HEK293 (cell line): ENCODE data around the gene IFT27.

ENCODE experiments used
- CTCF ChIA-PET: fragments of 350-600 bp; formaldehyde crosslinking; extraction: SDS; loops from one replicate; lab custom pipeline; 2021; ENCODE audit warnings: antibody characterized with exemption; lab: Yijun Ruan, JAX
- POLR2A ChIA-PET: fragments of 300-600 bp; formaldehyde crosslinking; extraction: SDS; loops from one replicate; lab custom pipeline; 2020; ENCODE audit warnings: antibody characterized with exemption, inconsistent platforms; lab: Yijun Ruan, JAX
- H3K27ac ChIP-seq: fragments of 200-500 bp; sonication (Bioruptor generic); 2 replicates; pipeline ENCODE4 v1.5.1; 2014; ENCODE audit warnings: low read depth, low read length, control low read depth, inconsistent platforms; ENCODE audit errors: extremely low read depth
- H3K36me3 ChIP-seq, 2 experiments: fragments of 200-500 bp in 1 of 2; sonication (Bioruptor generic) in 1 of 2; 1 replicate in 1 of 2; 2 replicates in 1 of 2; pipeline ENCODE4 v1.5.1; 2014 to 2017; ENCODE audit warnings: inconsistent platforms in 2 of 2, low read length in 2 of 2; ENCODE audit not compliant: control insufficient read depth in 2 of 2, insufficient read depth in 1 of 2
- H3K4me1 ChIP-seq: fragments of 200-500 bp; sonication (Bioruptor generic); 2 replicates; pipeline ENCODE4 v1.5.1; 2014; ENCODE audit warnings: mild to moderate bottlenecking, low read length, inconsistent platforms; ENCODE audit not compliant: control insufficient read depth, insufficient read depth
- H3K4me3 ChIP-seq: 2 replicates; pipeline ENCODE4 v1.5.1; 2011; ENCODE audit warnings: low read depth, mild to moderate bottlenecking, control low read depth, low read length, moderate library complexity
- H3K9me3 ChIP-seq: fragments of 200-500 bp; sonication (Bioruptor generic); 2 replicates; pipeline ENCODE4 v1.5.1; 2014; ENCODE audit warnings: low read depth, low read length, inconsistent platforms; ENCODE audit not compliant: control insufficient read depth, insufficient read depth
- BCL11A ChIP-seq: fragments of 450-650 bp; formaldehyde crosslinking; IDR thresholded peaks from 2 replicates; pipeline ENCODE4 v1.5.1; 2016; ENCODE audit warnings: low read depth, missing biosample characterization, missing genetic modification characterization
- KLF16 ChIP-seq: fragments of 450-650 bp; formaldehyde crosslinking; IDR thresholded peaks from 2 replicates; pipeline ENCODE4 v1.5.1; 2017; ENCODE audit warnings: missing biosample characterization, missing genetic modification characterization
- MYNN ChIP-seq: fragments of 450-650 bp; formaldehyde crosslinking; IDR thresholded peaks from 2 replicates; pipeline ENCODE4 v1.5.1; 2016; ENCODE audit warnings: missing biosample characterization, missing genetic modification characterization, borderline replicate concordance
- OVOL3 ChIP-seq: fragments of 450-650 bp; formaldehyde crosslinking; IDR thresholded peaks from 2 replicates; pipeline ENCODE4 v1.5.1; 2016; ENCODE audit warnings: missing biosample characterization, missing genetic modification characterization
- PRDM1 ChIP-seq: fragments of 450-650 bp; formaldehyde crosslinking; IDR thresholded peaks from 2 replicates; pipeline ENCODE4; 2016; ENCODE audit warnings: missing biosample characterization, missing genetic modification characterization
- SP3 ChIP-seq: fragments of 450-650 bp; formaldehyde crosslinking; IDR thresholded peaks from 2 replicates; pipeline ENCODE4 v1.5.1; 2016; ENCODE audit warnings: missing biosample characterization, missing genetic modification characterization
- TRIM28 ChIP-seq: IDR thresholded peaks from 2 replicates; pipeline ENCODE4 v1.6.1; 2011; ENCODE audit warnings: low read length, control low read depth, borderline replicate concordance
- ZBTB1 ChIP-seq: fragments of 450-650 bp; formaldehyde crosslinking; IDR thresholded peaks from 2 replicates; pipeline ENCODE4 v1.5.1; 2016; ENCODE audit warnings: missing biosample characterization, missing genetic modification characterization
- ZBTB20 ChIP-seq: fragments of 450-650 bp; formaldehyde crosslinking; IDR thresholded peaks from 2 replicates; pipeline ENCODE4 v1.5.1; 2016; ENCODE audit warnings: missing biosample characterization, missing genetic modification characterization
- ZBTB21 ChIP-seq: fragments of 450-650 bp; formaldehyde crosslinking; IDR thresholded peaks from 2 replicates; pipeline ENCODE4 v1.5.1; 2017; ENCODE audit warnings: missing biosample characterization, missing genetic modification characterization
- ZEB2 ChIP-seq: fragments of 450-650 bp; formaldehyde crosslinking; IDR thresholded peaks from 2 replicates; pipeline ENCODE4 v1.5.1; 2016; ENCODE audit warnings: missing biosample characterization, missing genetic modification characterization
- ZFP3 ChIP-seq: fragments of 450-650 bp; formaldehyde crosslinking; IDR thresholded peaks from 2 replicates; pipeline ENCODE4 v1.5.1; 2016; ENCODE audit warnings: low read depth, missing biosample characterization, missing genetic modification characterization
- ZIC2 ChIP-seq: fragments of 450-650 bp; formaldehyde crosslinking; IDR thresholded peaks from 2 replicates; pipeline ENCODE4 v1.5.1; 2016; ENCODE audit warnings: missing biosample characterization, missing genetic modification characterization
- ZNF114 ChIP-seq: fragments of 450-650 bp; formaldehyde crosslinking; IDR thresholded peaks from 2 replicates; pipeline ENCODE4 v1.5.0; 2017; ENCODE audit warnings: missing biosample characterization, missing genetic modification characterization
- ZNF2 ChIP-seq: fragments of 450-650 bp; formaldehyde crosslinking; IDR thresholded peaks from 2 replicates; pipeline ENCODE4 v1.5.1; 2016; ENCODE audit warnings: missing biosample characterization, missing genetic modification characterization
- ZNF239 ChIP-seq: fragments of 450-650 bp; formaldehyde crosslinking; IDR thresholded peaks from 2 replicates; pipeline ENCODE4 v1.5.1; 2016; ENCODE audit warnings: missing biosample characterization, missing genetic modification characterization
- ZNF266 ChIP-seq: fragments of 450-650 bp; formaldehyde crosslinking; IDR thresholded peaks from 2 replicates; pipeline ENCODE4 v1.5.1; 2016; ENCODE audit warnings: missing biosample characterization, missing genetic modification characterization, low read depth
- ZNF423 ChIP-seq: fragments of 450-650 bp; formaldehyde crosslinking; IDR thresholded peaks from 2 replicates; pipeline ENCODE4 v1.5.1; 2016; ENCODE audit warnings: missing biosample characterization, missing genetic modification characterization
- ZNF521 ChIP-seq: fragments of 450-650 bp; formaldehyde crosslinking; IDR thresholded peaks from 2 replicates; pipeline ENCODE4 v1.5.1; 2017; ENCODE audit warnings: missing biosample characterization, mild to moderate bottlenecking, missing genetic modification characterization
- ZNF549 ChIP-seq: fragments of 450-650 bp; IDR thresholded peaks from 2 replicates; pipeline ENCODE4 v1.5.1; 2018; ENCODE audit warnings: missing biosample characterization, missing genetic modification characterization, mild to moderate bottlenecking, inconsistent platforms, moderate library complexity
- ZNF555 ChIP-seq: fragments of 450-650 bp; formaldehyde crosslinking; conservative IDR thresholded peaks from 2 replicates; pipeline ENCODE4 v1.5.1; 2017; ENCODE audit warnings: missing biosample characterization, mild to moderate bottlenecking, missing genetic modification characterization, inconsistent platforms
- ZNF677 ChIP-seq: fragments of 450-650 bp; IDR thresholded peaks from 2 replicates; pipeline ENCODE4 v1.5.0; 2018; ENCODE audit warnings: missing biosample characterization, mild to moderate bottlenecking, missing genetic modification characterization, moderate library complexity
- ZNF785 ChIP-seq: fragments of 450-650 bp; formaldehyde crosslinking; IDR thresholded peaks from 2 replicates; pipeline ENCODE4 v1.5.1; 2016; ENCODE audit warnings: missing biosample characterization, missing genetic modification characterization
- TF ChIP-seq, protein P1 (sequence below): fragments of 450-650 bp; formaldehyde crosslinking; IDR thresholded peaks from 2 replicates; pipeline ENCODE4 v1.5.1; 2017; ENCODE audit warnings: missing biosample characterization, missing genetic modification characterization
- TF ChIP-seq, protein P2 (sequence below): fragments of 450-650 bp; formaldehyde crosslinking; IDR thresholded peaks from 2 replicates; pipeline ENCODE4 v1.5.1; 2016; ENCODE audit warnings: missing biosample characterization, missing genetic modification characterization
- TF ChIP-seq, protein P3 (sequence below): fragments of 450-650 bp; formaldehyde crosslinking; IDR thresholded peaks from 2 replicates; pipeline ENCODE4 v1.5.1; 2016; ENCODE audit warnings: missing biosample characterization, missing genetic modification characterization
- TF ChIP-seq, protein P4 (sequence below): fragments of 450-650 bp; formaldehyde crosslinking; IDR thresholded peaks from 2 replicates; pipeline ENCODE4 v1.5.1; 2016; ENCODE audit warnings: missing biosample characterization, missing genetic modification characterization, borderline replicate concordance

The IFT27 gene

DNA sequence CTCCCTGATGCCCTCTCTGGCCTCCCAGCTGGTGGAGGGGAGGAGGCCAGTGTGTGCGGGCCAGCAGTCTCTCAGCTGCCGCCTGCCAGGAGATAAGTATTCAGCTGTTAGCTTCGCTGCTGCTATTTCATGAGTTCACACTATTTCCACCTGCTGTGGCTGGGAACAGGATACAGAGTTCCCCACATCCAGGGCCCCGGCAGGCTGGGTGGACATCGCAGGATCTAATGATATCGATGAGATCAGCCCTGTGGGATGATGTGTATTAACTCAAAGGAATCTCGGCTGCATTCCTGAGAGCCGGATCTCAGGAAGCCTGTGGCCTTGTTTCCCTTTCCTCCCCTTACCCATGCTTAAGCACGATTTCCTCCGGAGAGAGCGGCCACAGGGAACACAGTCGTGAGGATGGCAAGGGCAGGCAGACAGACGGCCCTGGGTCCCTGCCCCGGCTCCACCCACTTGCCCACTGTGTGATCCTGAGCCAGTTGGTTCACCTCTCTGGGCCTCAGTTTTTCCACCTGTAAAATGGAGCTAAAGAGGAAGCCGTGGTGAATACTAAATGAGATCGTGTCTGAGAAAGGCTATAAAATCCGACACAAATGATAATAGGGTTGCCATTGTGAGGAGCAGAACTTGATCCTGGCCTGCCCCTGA is 47.4 kb upstream of the IFT27 start:
- no peaks in the 10 kb centered on the region for H3K4me1 ChIP-seq
- H3K4me3 ChIP-seq: no peak overlapping the region
- TF ChIP-seq, protein P1, sequence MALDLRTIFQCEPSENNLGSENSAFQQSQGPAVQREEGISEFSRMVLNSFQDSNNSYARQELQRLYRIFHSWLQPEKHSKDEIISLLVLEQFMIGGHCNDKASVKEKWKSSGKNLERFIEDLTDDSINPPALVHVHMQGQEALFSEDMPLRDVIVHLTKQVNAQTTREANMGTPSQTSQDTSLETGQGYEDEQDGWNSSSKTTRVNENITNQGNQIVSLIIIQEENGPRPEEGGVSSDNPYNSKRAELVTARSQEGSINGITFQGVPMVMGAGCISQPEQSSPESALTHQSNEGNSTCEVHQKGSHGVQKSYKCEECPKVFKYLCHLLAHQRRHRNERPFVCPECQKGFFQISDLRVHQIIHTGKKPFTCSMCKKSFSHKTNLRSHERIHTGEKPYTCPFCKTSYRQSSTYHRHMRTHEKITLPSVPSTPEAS (tag by site-specific recombination): no peak
- TF ChIP-seq PRDM1 (no peak), ZBTB1 (tag by site-specific recombination) (no peak), ZBTB20 (tag by site-specific recombination) (peak; percentile 41; the same call in 1 of the 2 replicates), ZNF785 (no peak), KLF16 (no peak), OVOL3 (tag by site-specific recombination) (no peak), ZBTB21 (no peak)
- TF ChIP-seq, all 188 proteins: peak for 1
- ChIA-PET CTCF (interaction anchor here (0.9 to 1.8 kb wide), 3 partner anchors 30 to 376 kb away, joined by 3 to 7 read pairs (median 5); no protein-coding TSS in a partner anchor), POLR2A (no interaction called here)
- Histone ChIP-seq H3K27ac (no peak overlapping the region), H3K36me3 (no peaks in the 10 kb centered on the region), H3K9me3 (no peaks in the 10 kb centered on the region)

DNA sequence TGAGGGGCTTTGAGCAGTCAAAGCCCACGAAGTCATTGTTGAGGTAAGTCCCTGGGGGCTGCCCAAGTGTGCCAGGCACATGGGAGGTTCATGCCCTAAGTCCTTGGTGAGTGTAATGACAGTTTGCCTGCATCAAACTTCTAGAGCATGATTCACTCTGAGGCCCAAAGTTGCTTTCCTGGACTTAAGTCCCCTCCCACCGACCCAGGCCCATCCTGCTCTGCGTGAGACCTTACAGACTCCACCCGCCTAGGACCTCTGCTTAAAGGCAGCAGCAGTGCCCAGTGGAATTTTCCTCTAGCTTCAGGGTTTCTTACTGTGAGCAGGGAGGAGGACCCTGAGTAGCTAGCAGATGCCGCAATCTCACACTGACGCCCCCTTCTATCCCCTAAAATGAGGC is 46.7 kb upstream of the IFT27 start:
- TF ChIP-seq ZNF423 (tag by site-specific recombination) (no peak), ZNF785 (no peak), SP3 (no peak), ZNF239 (no peak), ZFP3 (no peak), ZIC2 (tag by site-specific recombination) (no peak), ZNF677 (tag by site-specific recombination) (no peak), TRIM28 (no peak)

DNA sequence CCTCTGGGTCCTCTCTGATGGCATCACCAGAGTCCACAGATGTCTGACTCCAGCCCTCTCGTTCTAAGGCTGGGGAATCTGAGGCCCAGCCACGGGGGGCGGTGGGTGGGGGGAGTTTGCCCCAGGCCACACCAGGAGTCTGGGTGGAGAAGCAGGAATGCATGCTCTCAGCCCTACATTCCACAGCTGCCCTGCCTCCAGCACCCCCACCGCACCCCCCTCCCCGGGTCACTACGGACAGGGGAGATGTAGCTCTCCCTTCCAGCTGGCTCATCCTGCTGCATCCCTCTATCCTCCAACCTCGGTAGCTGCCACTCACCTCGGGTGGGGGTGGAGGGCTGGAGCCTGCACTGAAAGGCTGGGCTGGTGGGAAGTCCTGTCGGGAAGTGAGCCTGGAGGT is 43.2 kb upstream of the IFT27 start:
- TF ChIP-seq ZNF266 (no peak), ZNF2 (tag by site-specific recombination) (no peak), ZNF521 (no peak), ZNF114 (tag by site-specific recombination) (no peak), ZEB2 (no peak), BCL11A (tag by site-specific recombination) (no peak), ZNF239 (no peak), ZNF549 (tag by site-specific recombination) (no peak), ZNF555 (tag by site-specific recombination) (no peak), MYNN (no peak)
- TF ChIP-seq, protein P2, sequence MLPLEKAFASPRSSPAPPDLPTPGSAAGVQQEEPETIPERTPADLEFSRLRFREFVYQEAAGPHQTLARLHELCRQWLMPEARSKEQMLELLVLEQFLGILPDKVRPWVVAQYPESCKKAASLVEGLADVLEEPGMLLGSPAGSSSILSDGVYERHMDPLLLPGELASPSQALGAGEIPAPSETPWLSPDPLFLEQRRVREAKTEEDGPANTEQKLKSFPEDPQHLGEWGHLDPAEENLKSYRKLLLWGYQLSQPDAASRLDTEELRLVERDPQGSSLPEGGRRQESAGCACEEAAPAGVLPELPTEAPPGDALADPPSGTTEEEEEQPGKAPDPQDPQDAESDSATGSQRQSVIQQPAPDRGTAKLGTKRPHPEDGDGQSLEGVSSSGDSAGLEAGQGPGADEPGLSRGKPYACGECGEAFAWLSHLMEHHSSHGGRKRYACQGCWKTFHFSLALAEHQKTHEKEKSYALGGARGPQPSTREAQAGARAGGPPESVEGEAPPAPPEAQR: no peak
- TF ChIP-seq, protein P3, sequence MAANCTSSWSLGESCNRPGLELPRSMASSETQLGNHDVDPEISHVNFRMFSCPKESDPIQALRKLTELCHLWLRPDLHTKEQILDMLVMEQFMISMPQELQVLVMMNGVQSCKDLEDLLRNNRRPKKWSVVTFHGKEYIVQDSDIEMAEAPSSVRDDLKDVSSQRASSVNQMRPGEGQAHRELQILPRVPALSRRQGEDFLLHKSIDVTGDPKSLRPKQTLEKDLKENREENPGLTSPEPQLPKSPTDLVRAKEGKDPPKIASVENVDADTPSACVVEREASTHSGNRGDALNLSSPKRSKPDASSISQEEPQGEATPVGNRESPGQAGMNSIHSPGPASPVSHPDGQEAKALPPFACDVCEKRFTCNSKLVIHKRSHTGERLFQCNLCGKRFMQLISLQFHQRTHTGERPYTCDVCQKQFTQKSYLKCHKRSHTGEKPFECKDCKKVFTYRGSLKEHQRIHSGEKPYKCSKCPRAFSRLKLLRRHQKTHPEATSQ (tag by site-specific recombination): no peak
- TF ChIP-seq, protein P4, sequence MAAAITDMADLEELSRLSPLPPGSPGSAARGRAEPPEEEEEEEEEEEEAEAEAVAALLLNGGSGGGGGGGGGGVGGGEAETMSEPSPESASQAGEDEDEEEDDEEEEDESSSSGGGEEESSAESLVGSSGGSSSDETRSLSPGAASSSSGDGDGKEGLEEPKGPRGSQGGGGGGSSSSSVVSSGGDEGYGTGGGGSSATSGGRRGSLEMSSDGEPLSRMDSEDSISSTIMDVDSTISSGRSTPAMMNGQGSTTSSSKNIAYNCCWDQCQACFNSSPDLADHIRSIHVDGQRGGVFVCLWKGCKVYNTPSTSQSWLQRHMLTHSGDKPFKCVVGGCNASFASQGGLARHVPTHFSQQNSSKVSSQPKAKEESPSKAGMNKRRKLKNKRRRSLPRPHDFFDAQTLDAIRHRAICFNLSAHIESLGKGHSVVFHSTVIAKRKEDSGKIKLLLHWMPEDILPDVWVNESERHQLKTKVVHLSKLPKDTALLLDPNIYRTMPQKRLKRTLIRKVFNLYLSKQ (tag by site-specific recombination): no peak
- Histone ChIP-seq H3K9me3 (no peaks in the 10 kb centered on the region), H3K36me3 (no peaks in the 10 kb centered on the region), H3K4me3 (no peak overlapping the region), H3K27ac (no peak overlapping the region), H3K4me1 (peaks cover 12% of the 10 kb centered on the region)
- ChIA-PET POLR2A (no interaction called here), CTCF (interaction anchor here (1.1 to 2.2 kb wide), 4 partner anchors 34 to 37 kb away, joined by 3 to 18 read pairs (median 10); no protein-coding TSS in a partner anchor)

More for the DNA sequence above, 46.7 kb upstream of the IFT27 start:
- Histone ChIP-seq H3K4me1 (no peaks in the 10 kb centered on the region), H3K36me3 (no peaks in the 10 kb centered on the region), H3K4me3 (no peak overlapping the region), H3K9me3 (no peaks in the 10 kb centered on the region), H3K27ac (no peak overlapping the region)
- ChIA-PET POLR2A (interaction anchor here (0.6 kb wide), 3 partner anchors 314 to 618 kb away, joined by 3 to 4 read pairs (median 3); no protein-coding TSS in a partner anchor), CTCF (interaction anchor here (0.9 to 1.8 kb wide), 2 partner anchors 34 to 377 kb away, joined by 3 to 7 read pairs; no protein-coding TSS in a partner anchor)
